K562 (cell line): ENCODE data around the gene TMEM150A.

Experiments
- CTCF ChIP-seq, 3 experiments: IDR thresholded peaks in 2 of 3; conservative IDR thresholded peaks in 1 of 3; 2 replicates each; pipeline ENCODE4 v1.5.1; 2011 to 2012; ENCODE audit warnings: low read length in 3 of 3, mild to moderate bottlenecking in 3 of 3, control low read depth in 2 of 3, improper control_type of control experiment in 1 of 3, inconsistent platforms in 1 of 3, low read depth in 1 of 3, mixed read lengths in 1 of 3, moderate library complexity in 1 of 3; ENCODE audit not compliant: insufficient read depth in 2 of 3
- ELF4 ChIP-seq: fragments of 450-650 bp; formaldehyde crosslinking; IDR thresholded peaks from 2 replicates; pipeline ENCODE4 v1.4.0; 2022; ENCODE audit warnings: missing genetic modification characterization
- GABPA ChIP-seq: fragments of 200-800 bp; sonication (Bioruptor generic); conservative IDR thresholded peaks from 2 replicates; pipeline ENCODE4 v1.6.1; 2016; ENCODE audit warnings: low read depth, missing genetic modification characterization, missing compliant biosample characterization
- JUND ChIP-seq, 2 experiments: IDR thresholded peaks; 2 replicates in 1 of 2; 3 replicates in 1 of 2; pipeline ENCODE4 v1.6.1; 2011; ENCODE audit warnings: borderline replicate concordance in 2 of 2, low read depth in 2 of 2, low read length in 2 of 2, improper control_type of control experiment in 1 of 2, missing biosample characterization in 1 of 2, missing genetic modification characterization in 1 of 2, missing genetic modification reagents in 1 of 2
- KAT8 ChIP-seq: fragments of 450-650 bp; IDR thresholded peaks from 2 replicates; pipeline ENCODE4 v1.6.1; 2016; ENCODE audit warnings: low read depth, mild to moderate bottlenecking
- POLR2A ChIP-seq: fragments of 450-650 bp; conservative IDR thresholded peaks from 2 replicates; pipeline ENCODE4 v1.6.1; 2016
- POLR3A ChIP-seq: IDR thresholded peaks from 2 replicates; pipeline ENCODE4 v1.6.1; 2011; ENCODE audit warnings: borderline replicate concordance, mild to moderate bottlenecking, moderate library complexity; ENCODE audit not compliant: insufficient read length, insufficient read depth; ENCODE audit errors: extremely low read depth
- RCOR1 ChIP-seq, 2 experiments: IDR thresholded peaks; 2 replicates each; pipeline ENCODE4 v1.6.1; 2012; ENCODE audit warnings: low read depth in 2 of 2, low read length in 2 of 2, borderline replicate concordance in 1 of 2, improper control_type of control experiment in 1 of 2
- REST ChIP-seq, 2 experiments: fragments of 450-650 bp; formaldehyde crosslinking in 1 of 2; IDR thresholded peaks; 2 replicates each; pipeline versions ENCODE4 v1.4.0 to v1.6.1; 2014 to 2020; ENCODE audit warnings: mild to moderate bottlenecking in 2 of 2, borderline replicate concordance in 1 of 2, low read depth in 1 of 2
- RFX5 ChIP-seq: IDR thresholded peaks from 2 replicates; pipeline ENCODE4 v1.6.1; 2011; ENCODE audit warnings: low read depth, mild to moderate bottlenecking, improper control_type of control experiment, low read length
- SRF ChIP-seq, 2 experiments: fragments of 250-450, 450-650 bp in 1 of 2; sonication (Bioruptor Pico) in 1 of 2; sonication (generic) in 1 of 2; formaldehyde crosslinking; IDR thresholded peaks; 2 replicates each; pipeline versions ENCODE4 v1.5.0 to v1.5.1; 2020 to 2022; ENCODE audit warnings: mild to moderate bottlenecking in 1 of 2, missing genetic modification reagents in 1 of 2
- STAG1 ChIP-seq: sonication (generic); formaldehyde crosslinking; IDR thresholded peaks from 2 replicates; pipeline ENCODE4 v1.5.0; 2020; ENCODE audit warnings: missing genetic modification reagents, borderline replicate concordance
- THAP12 ChIP-seq: fragments of 250-450 bp; sonication (Bioruptor Pico); IDR thresholded peaks from 2 replicates; pipeline ENCODE4 v1.9.0; 2021; ENCODE audit warnings: mild to moderate bottlenecking, inconsistent platforms
- ZNF239 ChIP-seq: fragments of 250-450 bp; sonication (Bioruptor Pico); IDR thresholded peaks from 2 replicates; pipeline ENCODE4 v1.4.0; 2020; ENCODE audit warnings: mild to moderate bottlenecking

- TF ChIP-seq RCOR1 (IDR thresholded peaks at IDR 0.05; ENCODE audit: borderline replicate concordance in 1 of 2, low read depth in 2 of 2, low read length in 2 of 2) (no peak; a peak in 1 of 4 replicates), STAG1 (CRISPR knock-in tag) (no peak), ZNF239 (CRISPR knock-in tag) (no peak), GABPA (tag) (no peak), POLR2A (no peak), POLR3A (no peak), ELF4 (CRISPR knock-in tag) (no peak), RFX5 (no peak), CTCF (IDR thresholded peaks at IDR 0.05 in 2 of 3, conservative IDR thresholded peaks at IDR 0.05 in 1 of 3; ENCODE audit: insufficient read depth in 2 of 3, low read depth in 1 of 3, low read length in 3 of 3) (no peak), REST (IDR thresholded peaks at IDR 0.05; ENCODE audit: borderline replicate concordance) (no peak), REST (CRISPR knock-in tag; IDR thresholded peaks at IDR 0.05; ENCODE audit: low read depth) (no peak), JUND (IDR thresholded peaks at IDR 0.05; ENCODE audit: borderline replicate concordance, low read depth, low read length) (no peak), JUND (tag; IDR thresholded peaks at IDR 0.05; ENCODE audit: borderline replicate concordance, low read depth, low read length) (no peak), SRF (CRISPR knock-in tag; IDR thresholded peaks at IDR 0.05) (no peak), KAT8 (no peak), THAP12 (CRISPR knock-in tag) (no peak)
Measured at GRCh38 chr2:85588645-85589044, 13.9 kb downstream of the TMEM150A start.
